Aorta (tissue), 5 donors: Measurements from ENCODE around the gene IL17C. TPM values are rescaled to one million over a fixed set of nuclear protein-coding genes. Genes with fewer than 3 reads are reported as not detected.

ENCODE experiments used
- ATAC-seq: fragments of 200-7000 bp; cut with Tn5 transposase; one replicate; pipeline ENCODE4 v1.9.1; 2022; ENCODE audit warnings: moderate library complexity; ENCODE audit not compliant: low FRiP score
- DNase-seq, 2 donors: peaks; one replicate each; pipeline ENCODE4 v3.0.0-alpha.2; 2020
- H3K27ac ChIP-seq, 2 donors: one replicate each; pipeline ENCODE4 v1.5.1; 2013; ENCODE audit warnings: low read length in 2 of 2, mild to moderate bottlenecking in 2 of 2, moderate library complexity in 2 of 2, control low read depth in 1 of 2, inconsistent platforms in 1 of 2, low read depth in 1 of 2
- H3K27me3 ChIP-seq, 2 donors: one replicate each; pipeline ENCODE4 v1.6.1; 2013; ENCODE audit warnings: control low read depth in 1 of 2, low read length in 1 of 2, mild to moderate bottlenecking in 1 of 2, moderate library complexity in 1 of 2; ENCODE audit not compliant: insufficient read depth in 2 of 2, control insufficient read depth in 1 of 2
- H3K36me3 ChIP-seq, 2 donors: one replicate each; pipeline ENCODE4 v1.6.1; 2013; ENCODE audit warnings: control low read depth in 1 of 2, low read length in 1 of 2, mild to moderate bottlenecking in 1 of 2; ENCODE audit not compliant: insufficient read depth in 2 of 2, control insufficient read depth in 1 of 2
- H3K4me1 ChIP-seq, 2 donors: one replicate each; pipeline ENCODE4 v1.6.1; 2013; ENCODE audit warnings: low read length in 2 of 2, control low read depth in 1 of 2, mild to moderate bottlenecking in 1 of 2, moderate library complexity in 1 of 2; ENCODE audit not compliant: insufficient read depth in 2 of 2, control insufficient read depth in 1 of 2
- H3K4me3 ChIP-seq, 2 donors: one replicate each; pipeline ENCODE4 v1.5.1; 2013; ENCODE audit warnings: low read length in 2 of 2, control low read depth in 1 of 2, mild to moderate bottlenecking in 1 of 2
- H3K9me3 ChIP-seq: one replicate; pipeline ENCODE4 v1.6.1; 2013; ENCODE audit warnings: mild to moderate bottlenecking, low read length; ENCODE audit not compliant: control insufficient read depth
- WGBS, 2 donors: extraction: QIAGEN DNeasy Blood & Tissue Kit; methylation state at CpG; one replicate each; pipeline ENCODE4 v1.1.7; 2013; 5-methylcytosine and 5-hydroxymethylcytosine counted together
- intact Hi-C, 2 donors: fragments of 100-400 bp; cut with DNase I; formaldehyde crosslinking; loops; one replicate each; pipeline versions ENCODE4 v1.14.2 to v1.15.0; 2022
- polyA plus RNA-seq, 2 donors: library from polyadenylated mRNA; stranded (reverse); fragments of 200-250 nt; gene quantifications; one replicate each; pipeline ENCODE4 v1.2.3, GENCODE V29; 2013
- total RNA-seq, 2 donors: library from RNA; stranded (reverse); fragmentation: NEBNext Ultra II Directional; extraction: Animal tissue kit (Norgen Biotek cat#: 25700); gene quantifications; one replicate each; pipeline ENCODE4 v1.2.1, GENCODE V29; 2021
- donor health status: healthy with polysubstance abuse.
- donor health status: Bipolar disorder and iron deficiency.
- donor health status: DM: no; HTN: no; CAD: no.
- donor health status: DM: no; HTN: no; CAD: no.
- donor health status: DM: yes; HTN: yes; CAD: no.

IL17C gene
- total and polyA plus RNA-seq, 4 donors = not detected

DNA sequence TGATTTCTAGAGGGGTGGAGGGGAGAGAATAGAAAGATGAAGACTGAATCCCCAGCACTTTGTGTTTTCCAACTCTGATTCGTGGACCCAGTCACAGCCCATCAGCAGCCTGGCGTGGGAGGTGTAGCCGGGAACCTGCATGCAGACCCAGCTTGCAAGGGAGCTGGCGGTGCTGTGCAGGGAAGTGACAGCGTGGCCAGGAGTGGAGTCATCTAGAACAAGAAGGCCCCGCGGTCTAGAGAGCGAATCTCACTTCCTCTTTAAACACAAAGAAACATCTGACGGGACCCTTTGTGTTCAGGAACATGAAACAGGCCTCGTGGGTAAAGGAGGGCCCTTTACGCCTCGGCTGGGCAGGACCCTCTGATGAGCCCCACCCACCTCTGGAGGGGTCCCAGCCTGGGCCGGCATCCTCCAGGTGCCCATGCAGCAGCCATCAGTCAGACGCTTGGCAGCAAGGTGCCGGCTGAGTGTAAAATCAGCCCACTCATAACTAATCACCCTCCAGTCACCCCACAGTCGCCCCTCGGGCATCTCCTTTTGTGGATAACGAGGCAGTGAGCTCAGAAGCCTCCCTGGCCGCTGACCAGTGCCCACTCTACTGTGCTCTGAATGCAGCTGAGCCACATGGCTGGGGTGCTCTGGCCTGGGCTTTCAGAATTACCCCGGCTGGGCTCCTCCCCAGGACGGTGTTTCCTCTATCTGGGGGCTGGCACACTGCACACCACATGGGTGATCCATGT, 43.5 kb downstream of the IL17C start:
- intact Hi-C loops = no loop called here
- Histone ChIP-seq H3K36me3 (no peaks in the 10 kb centered on the region), H3K4me3 (no peak overlapping the region), H3K27ac (no peak overlapping the region), H3K27me3 (no peaks in the 10 kb centered on the region), H3K9me3 (no peaks in the 10 kb centered on the region), H3K4me1 (no peaks in the 10 kb centered on the region)
- 41 to 45% methylated on average over 21 of the region's 21 CpGs for WGBS, 2 donors
- DNase-seq = peak; percentile 76 to 86
- ATAC-seq = peak; percentile 15

DNA sequence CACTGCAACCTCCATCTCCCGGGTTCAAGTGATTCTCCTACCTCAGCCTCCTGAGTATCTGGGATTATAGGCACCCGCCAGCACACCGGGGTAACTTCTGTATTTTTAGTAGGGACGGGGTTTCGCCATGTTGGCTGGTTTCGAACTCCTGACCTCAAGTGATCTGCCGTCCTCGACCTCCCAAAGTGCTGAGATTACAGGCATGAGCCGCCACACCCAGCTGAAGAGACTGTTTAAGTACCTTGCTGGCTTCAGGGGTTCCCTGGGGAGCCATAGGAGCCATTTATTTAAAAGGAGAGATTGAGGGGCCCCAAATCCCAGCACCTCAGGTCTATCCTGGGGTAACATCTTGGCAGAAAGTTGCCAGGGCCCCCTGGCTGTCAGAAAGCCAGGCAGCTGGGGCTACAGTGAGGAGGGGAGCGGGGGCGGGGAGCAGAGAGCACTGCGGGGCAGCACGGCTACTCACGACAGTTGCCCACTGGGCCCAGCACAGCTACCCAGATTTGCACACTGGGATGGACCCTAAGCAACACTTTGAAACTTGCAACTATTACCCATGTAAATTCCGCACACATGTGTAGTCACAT, 46.3 kb downstream of the IL17C start:
- no peaks in the 10 kb centered on the region for H3K9me3 ChIP-seq
- ATAC-seq (no peak), DNase-seq (no peak)
- no peaks in the 10 kb centered on the region for H3K27me3 ChIP-seq
- H3K4me3 ChIP-seq = no peak overlapping the region
- intact Hi-C loops = no loop called here
- no peak overlapping the region for H3K27ac ChIP-seq
- no peaks in the 10 kb centered on the region for H3K4me1 ChIP-seq
- no peaks in the 10 kb centered on the region for H3K36me3 ChIP-seq
- 66 to 69% methylated on average over 15 of the region's 15 CpGs for whole genome bisulfite sequencing, 2 donors

DNA sequence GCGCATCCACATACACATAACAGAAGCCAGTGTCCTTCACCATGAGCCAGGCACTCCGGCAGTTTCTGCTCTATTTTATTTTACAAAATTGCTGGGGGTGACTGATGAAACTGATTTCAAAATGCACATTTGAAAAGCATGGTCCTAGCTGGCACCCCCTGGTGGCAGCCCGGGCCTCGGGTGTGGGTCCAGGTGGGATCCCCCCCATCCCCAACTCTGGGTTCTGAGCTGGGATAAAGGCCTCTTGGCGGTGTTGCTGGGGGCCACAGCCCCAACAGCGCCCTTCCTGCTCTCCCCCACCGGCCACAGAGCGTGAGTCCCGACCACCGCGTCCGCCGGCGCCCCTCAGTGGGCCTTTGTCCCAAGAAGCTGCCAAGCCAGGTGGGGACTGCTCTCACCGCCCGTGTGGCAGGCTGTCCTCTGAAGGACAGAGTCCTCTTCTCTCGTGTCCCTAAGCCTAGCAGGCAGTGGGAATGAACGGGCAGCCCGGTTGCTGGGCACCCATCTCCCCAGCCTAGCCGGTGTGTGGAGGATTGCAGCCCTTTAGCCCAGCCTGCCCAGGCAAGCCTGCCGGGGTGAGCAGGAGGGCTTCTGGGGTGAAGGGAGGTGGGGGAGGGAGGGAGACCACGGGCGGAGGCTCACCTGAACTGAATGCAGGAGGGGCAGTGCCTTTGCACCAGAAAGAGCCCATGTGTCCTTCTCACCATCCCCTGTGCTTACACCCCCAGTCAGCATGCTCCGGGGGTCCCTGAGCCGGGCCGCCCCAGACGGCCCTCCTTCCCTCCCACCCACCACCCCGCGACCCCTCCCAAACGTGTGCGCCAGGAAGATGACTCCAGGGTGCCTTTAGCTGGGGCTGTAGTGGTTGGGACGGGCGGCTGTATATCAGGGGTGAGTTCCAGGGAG, 47.0 kb downstream of the IL17C start:
- H3K27ac ChIP-seq = no peak overlapping the region

DNA sequence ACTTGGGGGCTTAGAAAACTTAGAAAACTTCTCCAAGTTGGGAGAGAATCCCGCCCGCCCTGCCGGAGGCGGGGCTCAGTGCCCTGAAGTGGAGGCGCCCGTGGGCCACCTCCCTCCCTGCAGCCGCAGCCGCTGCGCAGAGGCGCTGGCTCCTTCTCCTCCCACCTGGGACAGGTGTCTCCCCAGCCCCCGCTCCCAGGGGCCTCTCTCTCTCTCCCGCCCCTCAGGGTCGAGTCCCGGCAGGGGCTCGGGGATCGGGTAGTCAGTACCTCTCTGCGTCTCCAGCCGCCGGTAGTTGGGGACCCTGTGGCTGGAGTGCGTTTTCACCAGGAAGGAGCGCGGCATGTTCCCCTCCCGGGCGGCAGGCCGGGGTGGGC, 47.7 kb downstream of the IL17C start:
- H3K36me3 ChIP-seq = no peaks in the 10 kb centered on the region
- H3K4me1 ChIP-seq = no peaks in the 10 kb centered on the region
- no peaks in the 10 kb centered on the region for H3K27me3 ChIP-seq
- ATAC-seq = peak; percentile 9
- H3K9me3 ChIP-seq = no peaks in the 10 kb centered on the region
- intact Hi-C loops = no loop called here
- WGBS, 2 donors = 0 to 1% methylated on average over 14 to 25 of the region's 25 CpGs
- no peak for DNase-seq
- no peak overlapping the region for H3K27ac ChIP-seq
- no peak overlapping the region for H3K4me3 ChIP-seq

More for the DNA sequence above, 47.0 kb downstream of the IL17C start:
- WGBS, 2 donors = 5 to 6% methylated on average over 32 to 33 of the region's 33 CpGs
- H3K4me1 ChIP-seq = no peaks in the 10 kb centered on the region
- DNase-seq (peak in 1 of 2 donors; percentile 82), ATAC-seq (no peak)
- H3K27me3 ChIP-seq = no peaks in the 10 kb centered on the region
- H3K36me3 ChIP-seq = no peaks in the 10 kb centered on the region
- no peak overlapping the region for H3K4me3 ChIP-seq
- intact Hi-C loops = no loop called here
- H3K9me3 ChIP-seq = no peaks in the 10 kb centered on the region

DNA sequence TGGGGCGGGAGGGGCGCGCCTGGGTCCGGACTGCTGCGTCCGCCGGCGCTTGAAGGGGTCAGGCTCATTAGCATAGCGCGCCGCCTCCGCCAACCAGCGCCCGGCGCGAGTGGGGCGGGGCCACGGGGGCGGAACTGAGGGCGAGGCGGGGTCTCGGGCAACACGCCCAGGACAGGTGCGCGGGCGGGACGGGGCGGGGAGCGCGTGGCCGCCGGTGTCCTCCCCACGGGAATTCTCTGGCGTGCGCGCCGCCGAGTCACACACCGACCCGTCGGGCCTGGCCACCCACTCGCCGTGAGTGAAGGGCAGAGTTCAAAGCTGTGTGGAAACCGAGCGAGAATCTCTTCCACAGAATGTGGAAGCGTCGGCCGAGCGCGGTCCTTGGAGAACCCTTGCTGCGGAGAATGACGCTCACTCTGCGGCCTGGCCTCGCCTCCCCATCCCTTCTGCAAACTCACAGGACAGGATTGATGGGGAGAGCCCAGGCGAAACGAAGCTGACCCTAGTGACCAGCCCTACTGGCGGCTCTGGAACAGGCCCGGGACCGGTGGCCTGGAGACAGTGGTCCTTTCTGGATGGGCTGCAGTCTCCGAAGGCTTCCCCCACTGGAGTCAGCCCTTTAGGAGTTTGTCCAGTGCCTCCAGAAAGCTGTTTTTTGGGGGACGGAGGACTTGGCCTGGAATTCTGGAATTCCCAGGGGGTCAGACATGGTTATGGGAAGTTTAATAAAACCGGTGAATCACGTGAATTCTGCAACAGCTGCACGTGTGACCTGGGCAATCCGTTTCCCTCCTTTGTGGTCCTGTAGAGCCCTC, 48.3 kb downstream of the IL17C start, which contains the start of gene SNAI3:
TSS of gene SNAI3 (minus strand) at position 69 of the 815 bp plus-strand sequence. CDS start 101 bp downstream, outside the sequence.
- Histone ChIP-seq H3K27ac (no peak within 1 kb of the TSS), H3K27me3 (no peaks in the 10 kb centered on the region), H3K36me3 (no peaks in the 10 kb centered on the region), H3K4me1 (no peaks in the 10 kb centered on the region), H3K4me3 (no peak within 1 kb of the TSS), H3K9me3 (no peaks in the 10 kb centered on the region)
- intact Hi-C loops = no loop called here
- peak; percentile 79 for ATAC-seq
- 7 to 11% methylated on average over 40 to 65 of the region's 65 CpGs for WGBS, 2 donors
- peak; percentile 84 to 88 for DNase-seq

DNA sequence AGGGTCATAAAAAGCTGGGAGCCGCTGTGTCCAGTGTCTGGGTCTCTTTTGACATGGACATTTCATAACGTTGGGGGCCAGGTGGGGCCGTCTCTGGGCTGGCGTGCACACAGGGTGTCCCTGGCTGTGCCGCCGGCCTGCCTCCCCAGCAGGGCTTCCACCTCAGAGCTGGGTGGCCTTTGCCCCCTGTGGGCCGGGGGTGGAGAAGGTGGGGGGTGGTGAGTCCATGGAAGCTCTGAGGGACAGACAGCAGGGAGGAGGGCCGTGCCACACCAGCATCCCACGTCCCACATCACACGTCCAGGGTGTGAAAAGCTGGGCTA, 48.8 kb downstream of the IL17C start:
- intact Hi-C loops = no loop called here
- H3K4me3 ChIP-seq = no peak overlapping the region
- 63 to 64% methylated on average over 10 of the region's 10 CpGs for WGBS, 2 donors
- no peaks in the 10 kb centered on the region for H3K27me3 ChIP-seq
- no peaks in the 10 kb centered on the region for H3K36me3 ChIP-seq
- DNase-seq = no peak
- no peaks in the 10 kb centered on the region for H3K4me1 ChIP-seq
- no peak overlapping the region for H3K27ac ChIP-seq
- no peak for ATAC-seq
- H3K9me3 ChIP-seq = no peaks in the 10 kb centered on the region

DNA sequence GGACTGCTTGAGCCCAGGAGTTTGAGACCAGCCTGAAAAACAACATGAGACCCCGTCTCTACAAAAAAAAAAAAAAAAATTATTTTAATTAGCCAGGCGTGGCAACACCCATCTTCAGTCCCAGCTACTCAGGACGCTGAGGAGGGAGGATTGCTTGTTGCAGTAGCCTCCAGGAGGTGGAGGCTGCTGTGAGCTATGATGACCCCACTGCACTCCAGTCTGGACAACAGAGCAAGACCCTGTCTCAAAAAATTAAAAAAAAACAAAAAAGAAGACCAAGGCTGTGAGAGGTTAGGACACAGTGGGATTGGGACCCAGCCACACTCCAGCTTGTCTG, 49.3 kb downstream of the IL17C start:
- H3K27ac ChIP-seq = no peak overlapping the region
- DNase-seq = no peak
- no peak overlapping the region for H3K4me3 ChIP-seq
- ATAC-seq = no peak
- H3K4me1 ChIP-seq = no peaks in the 10 kb centered on the region
- no peaks in the 10 kb centered on the region for H3K36me3 ChIP-seq
- H3K27me3 ChIP-seq = no peaks in the 10 kb centered on the region
- H3K9me3 ChIP-seq = no peaks in the 10 kb centered on the region
- WGBS, 2 donors = 62 to 73% methylated on average over 3 of the region's 3 CpGs
- intact Hi-C loops = no loop called here

DNA sequence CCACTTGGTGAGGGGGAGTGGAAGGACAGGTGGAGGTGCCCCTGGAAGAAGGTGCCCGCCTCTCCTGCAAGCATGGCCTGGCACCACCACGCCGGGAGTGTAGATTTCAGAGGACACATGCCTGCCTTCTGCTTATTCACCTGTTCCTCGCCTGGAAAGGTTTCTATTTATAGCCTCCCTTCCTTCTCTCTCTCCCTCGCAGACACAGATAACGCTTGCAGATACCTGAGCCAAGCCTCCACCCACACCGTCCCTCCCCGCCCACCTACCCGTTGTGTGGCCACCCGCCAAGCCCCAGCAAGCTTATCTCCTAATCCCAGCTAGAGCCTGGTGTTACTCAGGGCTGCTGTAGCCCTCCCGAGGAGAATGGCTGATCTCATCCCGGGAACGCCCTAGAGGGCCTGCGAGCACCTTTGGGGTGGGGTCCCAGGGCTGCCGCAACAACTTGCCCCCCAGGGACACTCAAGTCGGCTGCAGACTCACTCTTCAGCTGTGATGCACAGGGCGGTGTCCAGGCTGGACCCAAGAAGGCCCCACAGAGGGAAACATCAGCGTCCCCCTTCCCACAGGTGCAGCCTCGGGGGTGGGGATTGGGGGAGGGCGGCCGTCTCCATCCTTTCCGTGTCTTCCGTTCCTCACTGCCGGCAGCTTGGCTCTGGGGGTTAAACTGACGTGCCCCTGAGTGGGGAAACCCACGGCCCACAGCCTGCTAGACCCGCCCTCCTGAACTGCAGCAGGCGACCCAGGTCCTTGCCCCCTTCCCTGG, 49.8 kb downstream of the IL17C start:
- DNase-seq = no peak
- no peak for ATAC-seq
- intact Hi-C loops = no loop called here
- Histone ChIP-seq H3K27me3 (no peaks in the 10 kb centered on the region), H3K9me3 (no peaks in the 10 kb centered on the region), H3K36me3 (no peaks in the 10 kb centered on the region), H3K4me3 (no peak overlapping the region), H3K27ac (no peak overlapping the region), H3K4me1 (no peaks in the 10 kb centered on the region)
- 38 to 41% methylated on average over 27 to 28 of the region's 28 CpGs for WGBS, 2 donors
